HUES6 (cell line): Measurements from ENCODE around the gene CFAP299.

Experiments used
- H3K27ac ChIP-seq: 2 replicates; pipeline ENCODE4 v1.7.0; 2013; ENCODE audit warnings: low read depth, mild to moderate bottlenecking, low read length, inconsistent platforms
- H3K27me3 ChIP-seq: 2 replicates; pipeline ENCODE4 v1.6.1; 2013; ENCODE audit warnings: low read length; ENCODE audit not compliant: control insufficient read depth, insufficient read depth
- H3K36me3 ChIP-seq: 2 replicates; pipeline ENCODE4 v1.6.1; 2013; ENCODE audit warnings: low read length; ENCODE audit not compliant: control insufficient read depth, insufficient read depth
- H3K4me1 ChIP-seq: 2 replicates; pipeline ENCODE4 v1.6.1; 2013; ENCODE audit warnings: low read length; ENCODE audit not compliant: control insufficient read depth, insufficient read depth
- H3K4me3 ChIP-seq: 2 replicates; pipeline ENCODE4 v1.5.1; 2013; ENCODE audit warnings: low read depth, low read length
- H3K9ac ChIP-seq: one replicate; pipeline ENCODE4 v1.6.1; 2013; ENCODE audit warnings: mild to moderate bottlenecking, low read length
- H3K9me3 ChIP-seq: 2 replicates; pipeline ENCODE4 v1.6.1; 2013; ENCODE audit warnings: low read depth, low read length; ENCODE audit not compliant: control insufficient read depth, insufficient read depth

The CFAP299 gene

GRCh38 chr4:80963051-80963450 is 627.5 kb downstream of the CFAP299 start:
- H3K27me3 ChIP-seq = no peaks in the 10 kb centered on the region
- H3K27ac ChIP-seq = no peak overlapping the region
- H3K4me3 ChIP-seq = no peak overlapping the region
- no peak overlapping the region for H3K9ac ChIP-seq
- no peaks in the 10 kb centered on the region for H3K36me3 ChIP-seq
- H3K4me1 ChIP-seq = no peaks in the 10 kb centered on the region
- no peaks in the 10 kb centered on the region for H3K9me3 ChIP-seq

GRCh38 chr4:80967346-80967745 is 631.8 kb downstream of the CFAP299 start:
- H3K9ac ChIP-seq = no peak overlapping the region
- H3K27me3 ChIP-seq = no peaks in the 10 kb centered on the region
- no peaks in the 10 kb centered on the region for H3K36me3 ChIP-seq
- H3K4me1 ChIP-seq = no peaks in the 10 kb centered on the region
- no peak overlapping the region for H3K4me3 ChIP-seq
- H3K9me3 ChIP-seq = no peaks in the 10 kb centered on the region
- H3K27ac ChIP-seq = no peak overlapping the region

- Histone ChIP-seq H3K9me3 (no peaks in the 10 kb centered on the region), H3K27ac (no peak overlapping the region), H3K36me3 (no peaks in the 10 kb centered on the region), H3K4me3 (no peak overlapping the region), H3K9ac (no peak overlapping the region), H3K4me1 (no peaks in the 10 kb centered on the region), H3K27me3 (no peaks in the 10 kb centered on the region)
These were observed 644.7 kb downstream of the CFAP299 start for GRCh38 chr4:80980239-80980638.

GRCh38 chr4:80986011-80986410 is 650.5 kb downstream of the CFAP299 start:
- Histone ChIP-seq H3K4me1 (no peaks in the 10 kb centered on the region), H3K27me3 (no peaks in the 10 kb centered on the region), H3K9me3 (no peaks in the 10 kb centered on the region), H3K27ac (no peak overlapping the region), H3K9ac (no peak overlapping the region), H3K36me3 (no peaks in the 10 kb centered on the region), H3K4me3 (no peak overlapping the region)

GRCh38 chr4:80989921-80990544 is 654.5 kb downstream of the CFAP299 start:
- Histone ChIP-seq H3K27me3 (no peaks in the 10 kb centered on the region), H3K36me3 (no peaks in the 10 kb centered on the region), H3K4me1 (no peaks in the 10 kb centered on the region), H3K27ac (no peak overlapping the region), H3K9me3 (no peaks in the 10 kb centered on the region), H3K4me3 (no peak overlapping the region), H3K9ac (no peak overlapping the region)

- H3K27me3 ChIP-seq = no peaks in the 10 kb centered on the region
- no peaks in the 10 kb centered on the region for H3K36me3 ChIP-seq
- no peak overlapping the region for H3K9ac ChIP-seq
- no peaks in the 10 kb centered on the region for H3K9me3 ChIP-seq
- H3K4me1 ChIP-seq = no peaks in the 10 kb centered on the region
- no peak overlapping the region for H3K27ac ChIP-seq
- H3K4me3 ChIP-seq = no peak overlapping the region
These were observed 655.3 kb downstream of the CFAP299 start for GRCh38 chr4:80990851-80991250.

- Histone ChIP-seq H3K9ac (no peak overlapping the region), H3K9me3 (no peaks in the 10 kb centered on the region), H3K4me1 (peaks cover 6% of the 10 kb centered on the region; the same call in 1 of the 2 replicates), H3K27me3 (no peaks in the 10 kb centered on the region), H3K27ac (no peak overlapping the region), H3K4me3 (no peak overlapping the region), H3K36me3 (no peaks in the 10 kb centered on the region)
These were observed 664.4 kb downstream of the CFAP299 start for GRCh38 chr4:80999943-81000342.

GRCh38 chr4:81003597-81004111 is 668.1 kb downstream of the CFAP299 start:
- H3K9ac ChIP-seq = no peak overlapping the region

GRCh38 chr4:81007417-81007816 is 671.9 kb downstream of the CFAP299 start:
- 0 out of 2 replicates have a peak, but pooled peaks cover 6% of the 10 kb centered on the region for H3K9me3 ChIP-seq
- H3K36me3 ChIP-seq = no peaks in the 10 kb centered on the region
- H3K4me1 ChIP-seq = peaks cover 6% of the 10 kb centered on the region; the same call in 1 of the 2 replicates
- no peak overlapping the region for H3K9ac ChIP-seq
- no peak overlapping the region for H3K27ac ChIP-seq
- no peaks in the 10 kb centered on the region for H3K27me3 ChIP-seq
- H3K4me3 ChIP-seq = no peak overlapping the region

More at GRCh38 chr4:81003597-81004111, 668.1 kb downstream of the CFAP299 start:
- no peaks in the 10 kb centered on the region for H3K36me3 ChIP-seq
- H3K4me3 ChIP-seq = no peak overlapping the region
- H3K27me3 ChIP-seq = no peaks in the 10 kb centered on the region
- H3K9me3 ChIP-seq = no peaks in the 10 kb centered on the region
- no peak overlapping the region for H3K27ac ChIP-seq
- H3K4me1 ChIP-seq = peaks cover 6% of the 10 kb centered on the region; the same call in 1 of the 2 replicates
